DLD1 (cell line): ENCODE results near the gene GRIA4.

Experiments used
- in situ Hi-C: cut with HindIII; loops from 2 replicates; pipeline ENCODE4 v1.10.0; 2017; ENCODE audit warnings: low sequenced_read_pairs

GRIA4 gene

DNA sequence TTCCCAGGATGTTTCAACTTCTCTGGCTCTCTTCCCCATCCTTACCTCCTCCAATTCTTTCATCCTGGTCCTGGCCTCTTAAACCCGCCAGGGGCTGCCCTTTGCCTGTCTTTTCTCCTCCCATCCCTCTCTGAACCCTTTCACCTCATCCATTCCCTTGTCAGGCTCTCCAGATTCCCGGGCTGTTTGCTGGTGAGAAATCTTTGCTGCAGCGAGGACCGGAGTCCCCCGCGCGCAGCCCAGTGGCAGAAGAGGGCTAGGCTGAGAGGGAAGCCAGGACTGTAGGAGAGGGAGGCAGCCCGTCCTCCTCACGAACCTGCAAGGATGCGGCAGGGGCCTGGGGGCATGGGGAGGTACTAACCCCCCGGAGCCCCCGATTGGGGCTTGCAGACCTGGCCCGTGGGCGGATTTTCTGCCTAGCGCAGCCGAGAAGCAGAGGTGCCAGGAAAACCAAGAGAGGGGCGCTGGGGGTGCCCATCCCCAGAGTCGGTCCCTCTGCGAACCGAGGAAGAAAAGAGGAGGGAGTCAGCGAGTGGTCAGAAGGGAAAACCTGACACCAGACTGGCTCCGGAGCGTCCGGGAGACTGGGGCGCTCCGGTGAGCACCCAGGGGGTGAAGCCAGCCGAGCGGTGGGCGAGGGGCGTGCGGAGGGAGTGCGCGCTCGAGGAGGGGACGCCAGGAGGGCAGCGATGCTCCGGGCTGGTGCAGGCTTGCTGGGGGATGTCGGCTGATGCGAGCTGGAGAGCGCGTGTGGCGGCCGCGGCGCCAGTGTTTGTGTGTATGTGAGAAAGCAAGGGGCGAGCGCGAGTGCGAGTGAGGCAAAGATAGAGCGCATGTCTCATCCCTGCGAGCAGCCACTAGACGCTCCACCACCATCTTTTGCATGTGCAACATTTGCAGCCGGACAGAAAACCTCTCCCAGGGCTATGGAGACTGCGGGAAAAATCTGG lies at the start of gene GRIA4:
Gene GRIA4, plus strand, starts transcription at position 242 of the 950 bp plus-strand sequence. CDS start 925 bp downstream, outside the sequence.
- in situ Hi-C loops, result no loop called here

- in situ Hi-C loops, result no loop called here
These were observed 36.8 kb upstream of the GRIA4 start for GRCh38 chr11:105573091-105573490.

- in situ Hi-C loops, result no loop called here
These were observed 34.9 kb upstream of the GRIA4 start for GRCh38 chr11:105574974-105575373.

GRCh38 chr11:105577641-105578040 lies 32.2 kb upstream of the GRIA4 start:
- in situ Hi-C loops, result no loop called here

- in situ Hi-C loops, result no loop called here
These were observed 30.8 kb upstream of the GRIA4 start for GRCh38 chr11:105579111-105579510.

- in situ Hi-C loops, result no loop called here
These were observed 27.4 kb upstream of the GRIA4 start for GRCh38 chr11:105582497-105582896.

- in situ Hi-C loops, result no loop called here
These were observed 21.9 kb upstream of the GRIA4 start for GRCh38 chr11:105588001-105588400.

GRCh38 chr11:105589346-105589745 lies 20.5 kb upstream of the GRIA4 start:
- in situ Hi-C loops, result no loop called here

- in situ Hi-C loops, result no loop called here
These were observed 17.8 kb upstream of the GRIA4 start for GRCh38 chr11:105592035-105592434.

DNA sequence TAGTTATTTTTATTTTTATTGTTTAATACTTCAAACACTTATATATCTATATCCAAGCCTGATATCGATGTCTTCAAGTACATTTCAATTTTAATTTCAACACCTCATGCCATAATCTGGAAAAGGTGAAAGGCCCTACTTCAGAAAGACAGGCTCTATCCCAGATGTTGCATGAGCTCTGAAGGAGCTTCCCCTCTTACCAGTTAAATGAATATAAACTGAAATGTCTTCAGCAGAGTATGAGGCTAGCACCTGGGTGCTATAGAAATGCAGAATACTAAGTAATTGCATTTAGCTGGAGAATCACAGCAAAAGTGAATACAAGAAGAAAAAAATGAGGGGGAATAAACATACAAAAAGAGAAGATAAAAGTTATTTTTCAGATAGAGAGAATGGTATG lies 11.5 kb upstream of the GRIA4 start:
- in situ Hi-C loops, result no loop called here

DNA sequence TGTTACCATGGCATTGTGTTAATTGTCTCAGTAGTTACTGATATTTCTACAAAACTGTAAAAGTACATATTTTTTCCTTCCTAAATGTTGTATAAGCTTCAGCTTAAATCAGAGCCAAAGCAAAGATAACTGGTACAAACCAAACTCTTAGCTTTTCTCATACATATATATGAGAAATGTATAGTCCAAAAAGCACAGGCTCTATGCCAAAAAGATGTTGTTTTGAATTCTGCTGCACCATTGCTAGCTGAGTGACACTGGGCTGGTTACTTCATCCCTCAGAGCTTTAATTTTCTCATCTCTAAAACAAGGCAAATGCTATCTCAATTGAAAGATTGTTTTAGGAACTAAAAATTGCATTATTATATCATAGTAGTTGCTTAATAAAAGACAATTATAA lies 6.7 kb upstream of the GRIA4 start:
- in situ Hi-C loops, result no loop called here

- in situ Hi-C loops, result no loop called here
These were observed 512 bp upstream of the GRIA4 start for GRCh38 chr11:105609341-105609781.

DNA sequence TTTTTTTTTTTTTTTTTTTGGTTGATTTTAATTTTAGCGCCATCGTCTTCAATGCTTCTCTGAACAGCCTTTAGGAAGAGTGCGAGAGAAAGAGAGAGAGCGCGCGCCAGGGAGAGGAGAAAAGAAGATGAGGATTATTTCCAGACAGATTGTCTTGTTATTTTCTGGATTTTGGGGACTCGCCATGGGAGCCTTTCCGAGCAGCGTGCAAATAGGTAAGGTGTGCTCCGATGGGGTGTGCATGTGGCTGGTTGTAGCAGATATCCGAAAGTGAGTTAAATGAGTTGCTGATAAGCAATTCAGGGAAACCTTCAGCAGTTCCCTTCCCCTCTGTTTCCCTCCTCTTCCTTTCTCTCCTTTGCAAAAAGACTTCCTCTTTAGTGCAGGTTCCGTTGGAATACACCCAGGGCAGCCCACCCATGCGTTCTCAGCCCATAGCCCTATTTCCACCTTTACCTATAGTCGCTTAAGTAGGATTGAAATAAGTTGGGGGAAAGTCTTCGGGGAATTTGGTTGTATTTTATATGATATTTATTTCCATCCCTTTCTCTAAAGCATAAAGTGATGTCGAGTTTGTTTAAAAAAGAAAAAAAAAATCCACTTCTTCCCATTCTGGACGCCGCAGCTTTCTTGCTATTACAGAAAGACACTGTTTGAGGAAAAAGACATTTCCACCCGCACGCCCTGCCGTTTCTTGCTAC lies 1.1 kb downstream of the GRIA4 start:
- in situ Hi-C loops, result no loop called here

GRCh38 chr11:105611572-105612441 lies 1.9 kb downstream of the GRIA4 start:
- in situ Hi-C loops, result no loop called here

DNA sequence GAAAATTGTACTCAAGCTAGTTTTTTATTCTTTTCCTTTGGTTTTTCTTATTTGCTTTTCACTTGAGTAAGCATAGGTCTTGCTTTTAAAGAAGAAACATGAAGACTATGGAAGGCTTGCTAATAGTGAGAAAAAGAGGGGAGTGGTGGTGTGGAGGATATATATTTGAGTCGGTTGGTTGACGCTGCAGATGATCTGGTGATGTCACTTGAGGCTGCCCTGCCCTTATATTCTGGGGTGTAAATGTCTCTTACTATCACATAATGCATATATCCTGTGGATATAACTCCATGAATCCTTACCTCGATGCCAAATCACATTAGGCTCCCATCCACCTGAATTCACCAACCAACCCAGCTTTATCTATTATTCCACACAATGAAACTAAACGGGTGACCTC lies 2.9 kb downstream of the GRIA4 start:
- in situ Hi-C loops, result no loop called here

DNA sequence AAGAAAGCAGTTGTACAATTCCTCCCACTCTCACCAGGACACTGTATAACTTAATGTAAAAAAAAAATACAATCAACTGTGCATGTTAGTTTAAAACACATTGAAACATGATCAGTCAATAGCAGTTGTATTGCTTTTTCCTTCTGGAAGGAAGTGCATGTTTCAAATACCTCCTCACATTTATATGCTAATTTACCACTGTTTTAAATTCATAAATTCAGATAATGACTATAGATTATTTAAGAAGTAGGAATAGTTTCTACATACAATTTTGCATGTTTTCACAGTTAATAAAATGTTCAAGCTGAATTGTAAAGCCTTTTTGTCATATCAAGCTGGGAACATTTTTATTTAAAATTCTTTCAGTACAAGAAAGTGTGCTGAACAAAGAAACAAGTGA lies 3.3 kb downstream of the GRIA4 start:
- in situ Hi-C loops, result no loop called here

DNA sequence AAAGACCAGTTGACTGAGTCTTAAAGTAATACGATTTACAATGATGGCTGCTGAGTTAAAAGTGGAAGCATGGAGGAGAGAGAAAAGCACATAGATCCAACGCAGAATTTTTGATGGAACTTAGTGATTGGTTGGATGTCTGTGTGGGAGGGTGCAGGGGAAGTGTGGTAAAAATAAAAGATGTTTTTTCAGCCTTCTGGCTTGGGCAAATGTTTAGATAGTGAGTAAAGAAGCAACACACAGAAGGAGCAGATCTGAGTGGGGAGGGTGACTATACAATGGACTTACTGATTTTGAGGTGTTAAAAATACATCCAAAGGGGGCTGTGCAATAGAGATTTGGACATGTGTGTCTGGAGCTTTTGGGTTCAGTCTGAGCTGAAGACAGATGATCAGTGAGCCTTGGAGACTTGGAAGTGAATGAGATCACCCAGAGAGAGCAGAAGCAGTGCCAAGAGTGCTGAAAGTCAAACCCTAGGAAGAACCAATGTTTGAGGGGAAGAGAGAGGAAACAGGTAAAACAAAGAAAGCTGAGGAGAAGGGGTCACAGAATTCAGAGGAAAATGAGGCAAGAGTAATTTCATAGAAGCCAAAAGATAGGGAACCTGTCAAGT lies 8.6 kb downstream of the GRIA4 start:
- in situ Hi-C loops, result no loop called here

GRCh38 chr11:105619556-105619955 lies 9.7 kb downstream of the GRIA4 start:
- in situ Hi-C loops, result no loop called here

GRCh38 chr11:105622016-105622415 lies 12.1 kb downstream of the GRIA4 start:
- in situ Hi-C loops, result no loop called here

DNA sequence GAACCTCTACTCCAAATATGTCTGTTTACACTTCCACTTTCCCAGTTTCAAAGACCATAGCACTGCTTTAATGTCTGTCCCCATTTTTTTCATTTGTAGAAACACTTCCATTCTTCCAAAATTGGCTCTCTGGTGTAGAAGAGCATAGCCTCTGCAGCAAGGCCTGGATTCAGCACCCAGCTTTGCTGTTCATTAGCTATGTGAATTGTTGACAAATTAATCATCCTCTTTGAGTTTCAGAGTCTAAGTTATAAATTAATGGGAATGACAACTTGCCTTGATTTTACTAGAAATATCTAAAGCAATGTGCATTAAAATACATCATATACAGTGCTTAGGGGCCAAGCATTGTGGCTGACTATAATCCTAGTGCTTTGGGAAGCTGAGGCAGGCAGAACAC lies 22.4 kb downstream of the GRIA4 start:
- in situ Hi-C loops, result loop anchor here (25.0 kb wide), 1 partner anchor 1445 kb away; no protein-coding TSS in a partner anchor
